ENCODE results near the gene RAB34. TPM values are rescaled to one million over a fixed set of nuclear protein-coding genes. Genes with fewer than 3 reads are reported as not detected.

Gene RAB34
- polyA plus RNA-seq, 1 experiment: 389 TPM

- POLR2A ChIA-PET: interaction anchor here (0.5 to 1.7 kb wide), 2 partner anchors 19 to 39 kb away, joined by 3 to 7 read pairs; partner anchors contain the start of genes RPL23A, SDF2 and SUPT6H
- no peaks in the 10 kb centered on the region; the same call in 1 of the 2 replicates for H3K9me3 ChIP-seq (ENCODE audit: control insufficient read depth, insufficient read depth, low read length)
- H3K27me3 ChIP-seq (ENCODE audit: control insufficient read depth, insufficient read depth, low read length): no peaks in the 10 kb centered on the region
- TF ChIP-seq CTCF (IDR thresholded peaks at IDR 0.05; ENCODE audit: low read depth, low read length): no peak
- no peak overlapping the region for H3K27ac ChIP-seq (ENCODE audit: low read depth, low read length)
- DNase-seq (ENCODE audit: low read depth, low spot score): no peak
- CTCF ChIA-PET: no interaction called here
- H3K4me3 ChIP-seq (ENCODE audit: low read depth, low read length): no peak overlapping the region
Observed at GRCh38 chr17:28700830-28701492, 16.7 kb downstream of the RAB34 start.

GRCh38 chr17:28700278-28700677 lies 17.4 kb downstream of the RAB34 start:
- ChIA-PET POLR2A (no interaction called here), CTCF (no interaction called here)
- TF ChIP-seq CTCF (IDR thresholded peaks at IDR 0.05; ENCODE audit: low read depth, low read length): no peak
- Histone ChIP-seq H3K27me3 (ENCODE audit: control insufficient read depth, insufficient read depth, low read length) (no peaks in the 10 kb centered on the region), H3K27ac (ENCODE audit: low read depth, low read length) (no peak overlapping the region), H3K9me3 (ENCODE audit: control insufficient read depth, insufficient read depth, low read length) (no peaks in the 10 kb centered on the region; the same call in 1 of the 2 replicates), H3K4me3 (ENCODE audit: low read depth, low read length) (no peak overlapping the region)
- no peak for DNase-seq (ENCODE audit: low read depth, low spot score)

- no peak for DNase-seq (ENCODE audit: low read depth, low spot score)
- H3K4me3 ChIP-seq (ENCODE audit: low read depth, low read length): no peak overlapping the region
- no peaks in the 10 kb centered on the region; the same call in 1 of the 2 replicates for H3K9me3 ChIP-seq (ENCODE audit: control insufficient read depth, insufficient read depth, low read length)
- H3K27ac ChIP-seq (ENCODE audit: low read depth, low read length): no peak overlapping the region
- POLR2A ChIA-PET: interaction anchor here (0.6 kb wide), 1 partner anchor 13 kb away, joined by 3 read pairs; the partner anchor contains the start of gene PROCA1
- CTCF ChIA-PET: no interaction called here
- no peaks in the 10 kb centered on the region for H3K27me3 ChIP-seq (ENCODE audit: control insufficient read depth, insufficient read depth, low read length)
- TF ChIP-seq CTCF (IDR thresholded peaks at IDR 0.05; ENCODE audit: low read depth, low read length): no peak
Observed at GRCh38 chr17:28698253-28698941, 19.3 kb downstream of the RAB34 start.

GRCh38 chr17:28693869-28694268 lies 23.8 kb downstream of the RAB34 start:
- no peak for DNase-seq (ENCODE audit: low read depth, low spot score)
- H3K9me3 ChIP-seq (ENCODE audit: control insufficient read depth, insufficient read depth, low read length): no peaks in the 10 kb centered on the region
- no peaks in the 10 kb centered on the region for H3K27me3 ChIP-seq (ENCODE audit: control insufficient read depth, insufficient read depth, low read length)
- no peak for TF ChIP-seq CTCF (IDR thresholded peaks at IDR 0.05; ENCODE audit: low read depth, low read length)
- POLR2A ChIA-PET: no interaction called here
- no peak overlapping the region for H3K4me3 ChIP-seq (ENCODE audit: low read depth, low read length)
- CTCF ChIA-PET: interaction anchor here (0.6 kb wide), 1 partner anchor 33 kb away, joined by 3 read pairs; no protein-coding TSS in a partner anchor
- no peak overlapping the region for H3K27ac ChIP-seq (ENCODE audit: low read depth, low read length)

GRCh38 chr17:28689011-28689410 lies 28.7 kb downstream of the RAB34 start:
- DNase-seq (ENCODE audit: low read depth, low spot score): no peak
- H3K27me3 ChIP-seq (ENCODE audit: control insufficient read depth, insufficient read depth, low read length): no peaks in the 10 kb centered on the region
- no peak for TF ChIP-seq CTCF (IDR thresholded peaks at IDR 0.05; ENCODE audit: low read depth, low read length)
- H3K9me3 ChIP-seq (ENCODE audit: control insufficient read depth, insufficient read depth, low read length): no peaks in the 10 kb centered on the region
- H3K27ac ChIP-seq (ENCODE audit: low read depth, low read length): no peak overlapping the region
- no peak overlapping the region for H3K4me3 ChIP-seq (ENCODE audit: low read depth, low read length)
- CTCF ChIA-PET: interaction anchor here (0.6 to 1.1 kb wide), 2 partner anchors 43 to 74 kb away, joined by 4 read pairs; no protein-coding TSS in a partner anchor
- POLR2A ChIA-PET: no interaction called here

All from AG04450 (cell line).